ENCODE data around the gene BAHCC1. TPM values are rescaled to one million over a fixed set of nuclear protein-coding genes. Genes with fewer than 3 reads are reported as not detected.

Gene BAHCC1
- total and polyA plus RNA-seq, 2 of the 4 experiments (the other 2 are of a cell fraction) = 0.36 to 7.8 TPM

- Histone ChIP-seq H3K9me1 (ENCODE audit: insufficient read depth, low read length) (peaks cover 6% of the 10 kb centered on the region; the same call in 1 of the 2 replicates), H4K20me1 (ENCODE audit: insufficient read depth, low read length) (peaks cover 15% of the 10 kb centered on the region), H2AFZ (replicated peaks; ENCODE audit: low read length, poor library complexity) (peak overlapping the region; percentile 23), H3K56ac (ENCODE audit: extremely low read depth, insufficient read depth, low read length) (no peak overlapping the region), H3K27me3 (ENCODE audit: control insufficient read depth, insufficient read depth, low read length) (no peaks in the 10 kb centered on the region), H2AK9ac (replicated peaks; ENCODE audit: low read depth, low read length, poor library complexity) (peak overlapping the region; percentile 33), H3K4ac (ENCODE audit: low read depth, low read length) (no peak overlapping the region), H3K18ac (ENCODE audit: low read depth, low read length) (no peak overlapping the region), H3K79me1 (ENCODE audit: low read depth in 1 of 2, low read length in 2 of 2) (peaks cover 19 to 63% of the 10 kb centered on the region in 2 experiments), H4K5ac (ENCODE audit: low read depth, low read length) (no peak overlapping the region), H3K27ac (ENCODE audit: insufficient read depth, low read length) (no peak overlapping the region), H3K9ac (ENCODE audit: low read depth, low read length) (no peak overlapping the region), H3K4me3 (ENCODE audit: insufficient read depth, low read depth, low read length) (no peak overlapping the region), H4K91ac (ENCODE audit: insufficient read depth, low read depth, low read length) (peak overlapping the region; percentile 7; the same call in 1 of the 2 replicates), H3K4me2 (ENCODE audit: low read depth, low read length) (no peak overlapping the region), H3K36me3 (ENCODE audit: control insufficient read depth, insufficient read depth, low read length) (0 out of 2 replicates have a peak, but pooled peaks cover 1% of the 10 kb centered on the region), H2BK5ac (ENCODE audit: low read depth, low read length, poor library complexity, severe bottlenecking) (no peak overlapping the region), H3K4me1 (ENCODE audit: control insufficient read depth, insufficient read depth, low read length) (peaks cover 24% of the 10 kb centered on the region), H2BK20ac (ENCODE audit: low read depth, low read length) (no peak overlapping the region), H3K14ac (replicated peaks; ENCODE audit: low read depth, low read length) (no peak overlapping the region), H2BK120ac (ENCODE audit: low read depth, low read length) (no peak overlapping the region), H2BK15ac (ENCODE audit: low read depth, low read length) (no peak overlapping the region), H3K23ac (ENCODE audit: low read depth, low read length) (no peak overlapping the region), H2AK5ac (ENCODE audit: low read depth, low read length) (no peak overlapping the region), H3K9me3 (ENCODE audit: control insufficient read depth, insufficient read depth, low read length) (no peaks in the 10 kb centered on the region), H4K8ac (ENCODE audit: low read depth in 2 of 2, low read length in 2 of 2) (no peak overlapping the region)
- no peak for DNase-seq
- ChIA-PET POLR2A (ENCODE audit: unreplicated experiment) (no interaction called here), CTCF (no interaction called here)
- no peak for ATAC-seq (ENCODE audit: low read depth)
- WGBS, 2 experiments (ENCODE audit: extremely low coverage in 2 of 2, insufficient read length in 1 of 2) = no CpG with 5 or more reads among the region's 17 CpGs
- in situ Hi-C loops (cut with MboI; ENCODE audit: low sequenced_read_pairs) = no loop called here
- no TSS peak for BruUV-seq (replicated peaks)
- intact Hi-C loops (cut with micrococcal nuclease) = no loop called here
- dilution Hi-C loops (cut with HindIII; ENCODE audit: low sequenced_read_pairs, unreplicated experiment) = no loop called here
- TF ChIP-seq CEBPB (IDR thresholded peaks at IDR 0.05; ENCODE audit: low read depth, low read length) (no peak), RCOR1 (IDR thresholded peaks at IDR 0.05; ENCODE audit: insufficient replicate concordance, low read length) (no peak), CHD1 (IDR thresholded peaks at IDR 0.05; ENCODE audit: low read depth, low read length) (no peak), RAD21 (IDR thresholded peaks at IDR 0.05; ENCODE audit: low read length) (no peak), MAZ (IDR thresholded peaks at IDR 0.05; ENCODE audit: borderline replicate concordance, low read depth, low read length) (no peak), MXI1 (IDR thresholded peaks at IDR 0.05; ENCODE audit: borderline replicate concordance, low read depth, low read length) (no peak), SMC3 (IDR thresholded peaks at IDR 0.05; ENCODE audit: low read depth, low read length) (no peak), CTCF (conservative IDR thresholded peaks at IDR 0.05; ENCODE audit: low read depth, low read length) (no peak), POLR2A (IDR thresholded peaks at IDR 0.05; ENCODE audit: low read depth, low read length) (no peak), FOS (IDR thresholded peaks at IDR 0.05; ENCODE audit: low read depth, low read length) (no peak), NFE2L2 (IDR thresholded peaks at IDR 0.05; ENCODE audit: low read depth, low read length) (no peak), ELK1 (IDR thresholded peaks at IDR 0.05; ENCODE audit: borderline replicate concordance, low read depth, low read length) (no peak), USF2 (IDR thresholded peaks at IDR 0.05; ENCODE audit: low read depth, low read length) (no peak), MAFK (IDR thresholded peaks at IDR 0.05; ENCODE audit: low read depth, low read length) (no peak), BHLHE40 (IDR thresholded peaks at IDR 0.05; ENCODE audit: low read depth, low read length) (no peak)
Measured at GRCh38 chr17:81390029-81390872, 5.0 kb upstream of the BAHCC1 start.
